ENCODE results near the gene MS4A18.
"Not testable (repeated sequence)": the region's sequence is repeated elsewhere in the genome, so short reads cannot be mapped to it uniquely, and the experiment has no call there.

MS4A18 gene

GRCh38 chr11:60724420-60724819, at the start of gene MS4A18:
TSS of gene MS4A18 (plus strand) at chr11:60724720.
- no peak for DNase-seq

GRCh38 chr11:60678231-60678630, 46.3 kb upstream of the MS4A18 start:
- not testable (repeated sequence) for DNase-seq

GRCh38 chr11:60679879-60680278, 44.6 kb upstream of the MS4A18 start:
- DNase-seq = no peak

- no peak for DNase-seq
Observed at GRCh38 chr11:60680455-60681119, 43.9 kb upstream of the MS4A18 start.

- not testable (repeated sequence) for DNase-seq
Observed at GRCh38 chr11:60684541-60684848, 40.0 kb upstream of the MS4A18 start.

GRCh38 chr11:60691661-60692060, 32.9 kb upstream of the MS4A18 start:
- no peak for DNase-seq

- no peak for DNase-seq
Observed at GRCh38 chr11:60699284-60699691, 25.2 kb upstream of the MS4A18 start, which contains the start of gene MS4A8. TSS of gene MS4A8 (plus strand) at chr11:60699612. CDS start at chr11:60700861, 1,249 bp downstream.

GRCh38 chr11:60699936-60700335, 24.6 kb upstream of the MS4A18 start:
- DNase-seq = no peak

GRCh38 chr11:60700689-60701468, 23.6 kb upstream of the MS4A18 start:
- no peak for DNase-seq

GRCh38 chr11:60701469-60701818, 23.1 kb upstream of the MS4A18 start:
- no peak for DNase-seq

- no peak for DNase-seq
Observed at GRCh38 chr11:60703374-60703773, 21.1 kb upstream of the MS4A18 start.

GRCh38 chr11:60705895-60706294, 18.6 kb upstream of the MS4A18 start:
- no peak for DNase-seq

GRCh38 chr11:60706931-60707330, 17.6 kb upstream of the MS4A18 start:
- DNase-seq = no peak

- no peak for DNase-seq
Observed at GRCh38 chr11:60710482-60710881, 14.0 kb upstream of the MS4A18 start.

GRCh38 chr11:60711276-60711675, 13.2 kb upstream of the MS4A18 start:
- DNase-seq = no peak

- not testable (repeated sequence) for DNase-seq
Observed at GRCh38 chr11:60713423-60713822, 11.1 kb upstream of the MS4A18 start.

- DNase-seq = no peak
Observed at GRCh38 chr11:60717956-60718355, 6.6 kb upstream of the MS4A18 start.

GRCh38 chr11:60718524-60719316, 5.8 kb upstream of the MS4A18 start:
- DNase-seq = no peak

GRCh38 chr11:60719391-60719790, 5.1 kb upstream of the MS4A18 start:
- no peak for DNase-seq

- no peak for DNase-seq
Observed at GRCh38 chr11:60720460-60720859, 4.1 kb upstream of the MS4A18 start.

GRCh38 chr11:60725592-60725991, 1.1 kb downstream of the MS4A18 start:
- DNase-seq = no peak

GRCh38 chr11:60731586-60731985, 7.1 kb downstream of the MS4A18 start:
- no peak for DNase-seq

GRCh38 chr11:60734279-60734678, 9.8 kb downstream of the MS4A18 start:
- DNase-seq = no peak

GRCh38 chr11:60739114-60739513, 14.6 kb downstream of the MS4A18 start:
- DNase-seq = no peak
